ENCODE data around the gene YAE1.

DNA sequence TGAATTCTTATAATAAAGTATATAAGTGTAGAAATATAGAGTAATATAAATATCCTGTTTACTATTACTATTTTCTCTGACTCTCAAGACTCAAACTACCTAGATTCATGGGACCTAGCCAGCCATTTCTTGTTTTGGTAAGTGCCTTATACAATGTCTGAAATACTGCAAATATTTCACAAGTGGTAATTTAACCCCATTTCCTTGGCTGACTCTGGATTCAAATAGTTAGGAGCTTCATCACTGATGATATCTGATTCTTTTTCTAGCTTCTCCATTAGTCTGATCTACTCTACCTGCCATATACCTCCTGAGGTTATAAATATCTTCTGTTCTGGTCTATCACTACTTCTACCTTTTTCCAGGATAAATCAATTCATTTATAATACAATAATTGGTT, 50.8 kb downstream of the YAE1 start:
- TF ChIP-seq, protein P1, sequence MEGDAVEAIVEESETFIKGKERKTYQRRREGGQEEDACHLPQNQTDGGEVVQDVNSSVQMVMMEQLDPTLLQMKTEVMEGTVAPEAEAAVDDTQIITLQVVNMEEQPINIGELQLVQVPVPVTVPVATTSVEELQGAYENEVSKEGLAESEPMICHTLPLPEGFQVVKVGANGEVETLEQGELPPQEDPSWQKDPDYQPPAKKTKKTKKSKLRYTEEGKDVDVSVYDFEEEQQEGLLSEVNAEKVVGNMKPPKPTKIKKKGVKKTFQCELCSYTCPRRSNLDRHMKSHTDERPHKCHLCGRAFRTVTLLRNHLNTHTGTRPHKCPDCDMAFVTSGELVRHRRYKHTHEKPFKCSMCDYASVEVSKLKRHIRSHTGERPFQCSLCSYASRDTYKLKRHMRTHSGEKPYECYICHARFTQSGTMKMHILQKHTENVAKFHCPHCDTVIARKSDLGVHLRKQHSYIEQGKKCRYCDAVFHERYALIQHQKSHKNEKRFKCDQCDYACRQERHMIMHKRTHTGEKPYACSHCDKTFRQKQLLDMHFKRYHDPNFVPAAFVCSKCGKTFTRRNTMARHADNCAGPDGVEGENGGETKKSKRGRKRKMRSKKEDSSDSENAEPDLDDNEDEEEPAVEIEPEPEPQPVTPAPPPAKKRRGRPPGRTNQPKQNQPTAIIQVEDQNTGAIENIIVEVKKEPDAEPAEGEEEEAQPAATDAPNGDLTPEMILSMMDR (IDR thresholded peaks at IDR 0.05): no peak
- no peak for TF ChIP-seq POLR2A (IDR thresholded peaks at IDR 0.05; ENCODE audit: low read depth)
